ENCODE data around the gene NLRP9.
A peak's percentile ranks its signal among the peaks of the same experiment; 100 is the strongest.

Gene NLRP9

GRCh38 chr19:55703790-55704215 lies 34.4 kb downstream of the NLRP9 start:
- DNase-seq (ENCODE audit: low read depth in 2 of 2), result peak in 1 of 2 donors; percentile 22

- DNase-seq (ENCODE audit: low read depth in 2 of 2), result no peak
Observed at GRCh38 chr19:55702131-55702627, 36.0 kb downstream of the NLRP9 start.

GRCh38 chr19:55700813-55701212 lies 37.4 kb downstream of the NLRP9 start:
- DNase-seq (ENCODE audit: low read depth in 2 of 2), result no peak

GRCh38 chr19:55699221-55699620 lies 39.0 kb downstream of the NLRP9 start:
- no peak for DNase-seq (ENCODE audit: low read depth in 2 of 2)

- DNase-seq (ENCODE audit: low read depth in 2 of 2), result no peak
Observed at GRCh38 chr19:55698256-55698655, 39.9 kb downstream of the NLRP9 start.

- no peak for DNase-seq (ENCODE audit: low read depth in 2 of 2)
Observed at GRCh38 chr19:55697698-55698097, 40.5 kb downstream of the NLRP9 start.

- DNase-seq (ENCODE audit: low read depth in 2 of 2), result no peak
Observed at GRCh38 chr19:55697069-55697440, 41.1 kb downstream of the NLRP9 start.

GRCh38 chr19:55696301-55697068 lies 41.7 kb downstream of the NLRP9 start:
- DNase-seq (ENCODE audit: low read depth in 2 of 2), result no peak

- no peak for DNase-seq (ENCODE audit: low read depth in 2 of 2)
Observed at GRCh38 chr19:55695511-55696290, 42.5 kb downstream of the NLRP9 start.

- no peak for DNase-seq (ENCODE audit: low read depth in 2 of 2)
Observed at GRCh38 chr19:55694656-55695491, 43.3 kb downstream of the NLRP9 start.

GRCh38 chr19:55694241-55694655 lies 44.0 kb downstream of the NLRP9 start:
- no peak for DNase-seq (ENCODE audit: low read depth in 2 of 2)

GRCh38 chr19:55693336-55693974 lies 44.7 kb downstream of the NLRP9 start:
- DNase-seq (ENCODE audit: low read depth in 2 of 2), result no peak

- no peak for DNase-seq (ENCODE audit: low read depth in 2 of 2)
Observed at GRCh38 chr19:55692681-55693081, 45.5 kb downstream of the NLRP9 start.

GRCh38 chr19:55691561-55692481 lies 46.4 kb downstream of the NLRP9 start:
- no peak for DNase-seq (ENCODE audit: low read depth in 2 of 2)

- DNase-seq (ENCODE audit: low read depth in 2 of 2), result no peak
Observed at GRCh38 chr19:55690769-55691545, 47.2 kb downstream of the NLRP9 start.

- DNase-seq (ENCODE audit: low read depth in 2 of 2), result no peak
Observed at GRCh38 chr19:55690109-55690768, 48.0 kb downstream of the NLRP9 start.

GRCh38 chr19:55689411-55690108 lies 48.6 kb downstream of the NLRP9 start:
- DNase-seq (ENCODE audit: low read depth in 2 of 2), result no peak

- DNase-seq (ENCODE audit: low read depth in 2 of 2), result no peak
Observed at GRCh38 chr19:55688422-55689218, 49.6 kb downstream of the NLRP9 start.

All from stimulated activated CD8-positive, alpha-beta memory T cell treated with anti-CD3 and anti-CD28 coated beads, Interleukin-7, amount 100 ng/mL, for 4 hours (primary cell).